Left ventricle myocardium inferior (tissue), 1 donor: Measurements from ENCODE around the gene VIL1. TPM values are rescaled to one million over a fixed set of nuclear protein-coding genes. Genes with fewer than 3 reads are reported as not detected.

Experiments
- DNase-seq: peaks from one replicate; pipeline ENCODE4 v3.0.0-alpha.2; 2020
- H3K27ac ChIP-seq: fragments of 200-600 bp; replicated peaks from 2 replicates; pipeline ENCODE4 v1.8.0; 2021
- H3K27me3 ChIP-seq: fragments of 200-600 bp; 2 replicates; pipeline ENCODE4 v1.8.0; 2021; ENCODE audit warnings: low read depth
- H3K36me3 ChIP-seq: fragments of 200-600 bp; 2 replicates; pipeline ENCODE4 v1.8.0; 2021
- H3K4me1 ChIP-seq: fragments of 200-600 bp; 2 replicates; pipeline ENCODE4 v1.8.0; 2021
- H3K4me3 ChIP-seq: fragments of 200-600 bp; 2 replicates; pipeline ENCODE4 v1.8.0; 2021; ENCODE audit warnings: mild to moderate bottlenecking, moderate library complexity
- H3K9me3 ChIP-seq: fragments of 200-600 bp; replicated peaks from 2 replicates; pipeline ENCODE4 v1.8.0; 2021
- CTCF ChIP-seq: fragments of 200-600 bp; IDR thresholded peaks from 2 replicates; pipeline ENCODE4 v1.8.0; 2021; ENCODE audit warnings: antibody characterized with exemption, mild to moderate bottlenecking, borderline replicate concordance
- intact Hi-C: fragments of 100-400 bp; cut with micrococcal nuclease; formaldehyde crosslinking; loops from one replicate; pipeline ENCODE4 v1.11.0; 2022
- total RNA-seq: library from RNA; stranded (reverse); fragmentation: NEBNext Ultra II Directional; extraction: Animal tissue kit (Norgen Biotek cat#: 25700); gene quantifications from one replicate; pipeline ENCODE4 v1.2.1, GENCODE V29; 2021
- donor health status: DM: no; HTN: yes; CAD: no; lungs with severe emphysema.

The VIL1 gene
- total RNA-seq, 1 donor from 2014 or later: not detected

GRCh38 chr2:218425531-218425930 is 6.6 kb downstream of the VIL1 start:
- no peak for TF ChIP-seq CTCF
- Histone ChIP-seq H3K27me3 (no peaks in the 10 kb centered on the region), H3K27ac (no peak overlapping the region), H3K9me3 (no peaks in the 10 kb centered on the region), H3K36me3 (no peaks in the 10 kb centered on the region), H3K4me3 (no peak overlapping the region), H3K4me1 (no peaks in the 10 kb centered on the region)
- intact Hi-C loops: no loop called here
- no peak for DNase-seq

GRCh38 chr2:218427741-218428140 is 8.8 kb downstream of the VIL1 start:
- DNase-seq: no peak
- Histone ChIP-seq H3K4me1 (no peaks in the 10 kb centered on the region), H3K9me3 (no peaks in the 10 kb centered on the region), H3K4me3 (no peak overlapping the region), H3K36me3 (no peaks in the 10 kb centered on the region), H3K27me3 (no peaks in the 10 kb centered on the region), H3K27ac (no peak overlapping the region)
- TF ChIP-seq CTCF: no peak
- intact Hi-C loops: no loop called here

- intact Hi-C loops: no loop called here
- Histone ChIP-seq H3K27ac (no peak overlapping the region), H3K9me3 (no peaks in the 10 kb centered on the region), H3K27me3 (no peaks in the 10 kb centered on the region), H3K4me3 (no peak overlapping the region), H3K36me3 (no peaks in the 10 kb centered on the region), H3K4me1 (no peaks in the 10 kb centered on the region)
- TF ChIP-seq CTCF: no peak
- DNase-seq: no peak
Observed at GRCh38 chr2:218428846-218429558, 10.1 kb downstream of the VIL1 start.

DNA sequence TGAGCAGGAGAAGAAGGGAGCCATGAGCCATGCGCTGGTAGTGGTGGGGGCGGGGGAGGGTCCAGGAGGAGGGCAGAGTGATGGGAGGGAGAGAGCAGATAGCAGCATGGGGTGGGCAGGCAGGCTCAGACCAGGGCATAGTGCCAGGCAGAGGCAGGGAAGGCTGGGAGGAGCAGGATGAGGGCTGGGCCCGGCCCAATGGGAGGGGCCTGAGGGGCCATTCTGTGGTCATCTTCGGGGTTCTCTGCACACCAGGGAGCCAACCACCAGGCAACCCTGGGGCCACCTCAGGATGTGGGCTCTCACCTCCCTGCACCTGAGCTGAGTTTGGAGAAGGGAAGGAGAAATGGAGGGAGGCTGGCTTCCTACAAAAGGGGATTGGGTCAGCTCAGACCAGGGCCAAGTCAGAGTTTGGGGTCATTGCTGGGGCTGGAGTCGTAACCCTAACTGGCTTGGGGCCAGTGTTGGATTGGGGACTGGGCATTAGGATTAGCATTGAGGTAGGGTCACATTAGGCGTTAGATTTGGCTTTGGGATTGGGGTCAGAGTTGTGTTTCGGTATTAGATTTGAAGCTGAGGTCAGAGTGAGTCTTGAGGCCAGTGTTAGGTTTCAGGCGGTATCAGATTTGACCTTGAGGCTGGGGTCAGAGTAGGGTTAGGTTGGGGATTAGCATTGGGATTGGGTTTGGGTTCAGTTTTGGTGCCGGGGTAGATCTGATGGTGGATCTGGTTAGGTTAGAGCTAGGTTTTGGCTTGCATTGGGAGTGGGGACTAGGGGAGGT is 11.2 kb downstream of the VIL1 start:
- Histone ChIP-seq H3K9me3 (no peaks in the 10 kb centered on the region), H3K27ac (no peak overlapping the region), H3K4me1 (no peaks in the 10 kb centered on the region), H3K36me3 (no peaks in the 10 kb centered on the region), H3K27me3 (no peaks in the 10 kb centered on the region), H3K4me3 (no peak overlapping the region)
- no peak for TF ChIP-seq CTCF
- no peak for DNase-seq
- intact Hi-C loops: no loop called here

GRCh38 chr2:218430721-218431120 is 11.8 kb downstream of the VIL1 start:
- H3K4me1 ChIP-seq: no peaks in the 10 kb centered on the region
- no peak overlapping the region for H3K27ac ChIP-seq
- TF ChIP-seq CTCF: no peak
- no peak overlapping the region for H3K4me3 ChIP-seq
- intact Hi-C loops: no loop called here
- no peaks in the 10 kb centered on the region for H3K9me3 ChIP-seq
- H3K27me3 ChIP-seq: no peaks in the 10 kb centered on the region
- DNase-seq: no peak
- no peaks in the 10 kb centered on the region for H3K36me3 ChIP-seq
